SK-N-SH (cell line): Measurements from ENCODE around the gene LIX1. TPM values are rescaled to one million over a fixed set of nuclear protein-coding genes. Genes with fewer than 3 reads are reported as not detected.

Experiments
- CTCF ChIA-PET: fragments of 300-600, 350-600 bp; formaldehyde crosslinking; extraction: SDS; loops from one replicate; lab custom pipeline; 2021; lab: Yijun Ruan, JAX
- POLR2A ChIA-PET: fragments of 350-600 bp; sonication (Branson Sonifier 250); formaldehyde crosslinking; extraction: SDS; loops from one replicate; lab custom pipeline; 2020; ENCODE audit warnings: antibody characterized with exemption, inconsistent platforms; lab: Yijun Ruan, JAX
- DNase-seq: peaks from one replicate; pipeline ENCODE4 v3.0.0; 2012
- H2AFZ ChIP-seq: fragments of 200-600 bp; sonication (generic); 2 replicates; pipeline ENCODE4 v1.8.1; 2016; ENCODE audit warnings: antibody characterized with exemption, mild to moderate bottlenecking, low read depth
- H3F3A ChIP-seq: fragments of 200-600 bp; sonication (generic); replicated peaks from 2 replicates; pipeline ENCODE3; 2016; ENCODE audit warnings: antibody characterized with exemption, mild to moderate bottlenecking; ENCODE audit not compliant: insufficient read depth
- H3K27ac ChIP-seq, 2 experiments: fragments of 200-500 bp in 1 of 2; fragments of 200-600 bp in 1 of 2; sonication (Bioruptor generic) in 1 of 2; sonication (generic), shearing (Covaris generic) in 1 of 2; 2 replicates each; pipeline versions ENCODE4 v1.5.1 to v1.6.1; 2014 to 2016; ENCODE audit warnings: low read depth in 2 of 2, inconsistent platforms in 1 of 2, low read length in 1 of 2, mild to moderate bottlenecking in 1 of 2, mixed read lengths in 1 of 2
- H3K27me3 ChIP-seq: fragments of 200-600 bp; sonication (generic), shearing (Covaris generic); 2 replicates; pipeline ENCODE4 v1.6.1; 2016; ENCODE audit warnings: mixed run types; ENCODE audit not compliant: insufficient read depth
- H3K36me3 ChIP-seq, 2 experiments: fragments of 200-500 bp in 1 of 2; fragments of 200-600 bp in 1 of 2; sonication (Bioruptor generic) in 1 of 2; sonication (generic) in 1 of 2; replicated peaks in 1 of 2; 2 replicates each; pipeline versions ENCODE3 to v1.5.1; 2014 to 2016; ENCODE audit warnings: low read length in 1 of 2, mild to moderate bottlenecking in 1 of 2; ENCODE audit not compliant: insufficient read depth in 2 of 2, control insufficient read depth in 1 of 2
- H3K4me1 ChIP-seq, 2 experiments: fragments of 200-500 bp in 1 of 2; fragments of 200-600 bp in 1 of 2; sonication (Bioruptor generic) in 1 of 2; sonication (generic), shearing (Covaris generic) in 1 of 2; 2 replicates each; pipeline versions ENCODE4 v1.5.1 to v1.6.1; 2014 to 2016; ENCODE audit warnings: low read depth in 1 of 2, low read length in 1 of 2, mixed run types in 1 of 2; ENCODE audit not compliant: insufficient read depth in 2 of 2, control insufficient read depth in 1 of 2
- H3K4me2 ChIP-seq: fragments of 200-600 bp; sonication (generic), shearing (Covaris generic); 2 replicates; pipeline ENCODE4 v1.6.1; 2017; ENCODE audit warnings: mixed run types
- H3K4me3 ChIP-seq, 2 experiments: fragments of 200-500 bp in 1 of 2; fragments of 200-600 bp in 1 of 2; sonication (Bioruptor generic) in 1 of 2; sonication (generic), shearing (Covaris generic) in 1 of 2; 2 replicates each; pipeline versions ENCODE4 v1.5.1 to v1.8.1; 2014 to 2016; ENCODE audit warnings: low read depth in 2 of 2, inconsistent platforms in 1 of 2, low read length in 1 of 2, mild to moderate bottlenecking in 1 of 2, mixed read lengths in 1 of 2, moderate library complexity in 1 of 2
- H3K79me2 ChIP-seq: fragments of 200-600 bp; sonication (generic); 2 replicates; pipeline ENCODE4 v1.8.1; 2017; ENCODE audit warnings: mild to moderate bottlenecking; ENCODE audit not compliant: insufficient read depth
- H3K9ac ChIP-seq: fragments of 200-600 bp; sonication (generic); 2 replicates; pipeline ENCODE4 v1.6.1; 2017; ENCODE audit warnings: mixed run types
- H3K9me2 ChIP-seq: fragments of 200-600 bp; sonication (generic); 2 replicates; pipeline ENCODE4 v1.6.1; 2017; ENCODE audit warnings: mixed run types
- H3K9me3 ChIP-seq: fragments of 200-600 bp; sonication (generic); 2 replicates; pipeline ENCODE4 v1.6.1; 2017; ENCODE audit warnings: mixed run types, mild to moderate bottlenecking, moderate library complexity
- H4K20me1 ChIP-seq: fragments of 200-600 bp; sonication (generic); 2 replicates; pipeline ENCODE4 v1.6.1; 2017; ENCODE audit warnings: mild to moderate bottlenecking, mixed run types; ENCODE audit not compliant: insufficient read depth
- EP300 ChIP-seq, 2 experiments: IDR thresholded peaks; 2 replicates each; pipeline versions ENCODE4 v1.4.0 to v1.6.1; 2012; ENCODE audit warnings: borderline replicate concordance in 1 of 2, low read depth in 1 of 2, low read length in 1 of 2
- EZH2phosphoT487 ChIP-seq: fragments of 200-600 bp; sonication (generic); IDR thresholded peaks from 2 replicates; pipeline ENCODE4 v1.6.1; 2017; ENCODE audit warnings: low read depth, mixed run types, mild to moderate bottlenecking, antibody characterized with exemption, moderate library complexity, borderline replicate concordance
- FOSL2 ChIP-seq: IDR thresholded peaks from 2 replicates; pipeline ENCODE4 v1.4.0; 2012; ENCODE audit warnings: low read depth, mild to moderate bottlenecking, moderate library complexity, borderline replicate concordance
- FOXJ3 ChIP-seq: sonication (generic); formaldehyde crosslinking; IDR thresholded peaks from 2 replicates; pipeline ENCODE4 v1.5.1; 2020; ENCODE audit warnings: mild to moderate bottlenecking, missing genetic modification reagents
- MXI1 ChIP-seq: IDR thresholded peaks from 2 replicates; pipeline ENCODE4 v1.6.1; 2012; ENCODE audit warnings: mild to moderate bottlenecking, low read depth, low read length, improper control_type of control experiment
- POLR2AphosphoS5 ChIP-seq: IDR thresholded peaks from 2 replicates; pipeline ENCODE4 v1.6.1; 2012; ENCODE audit warnings: low read depth, low read length
- RAD21 ChIP-seq: IDR thresholded peaks from 2 replicates; pipeline ENCODE4 v1.6.1; 2012; ENCODE audit warnings: mild to moderate bottlenecking, low read length
- RFX5 ChIP-seq: IDR thresholded peaks from 2 replicates; pipeline ENCODE4 v1.6.1; 2012; ENCODE audit warnings: mild to moderate bottlenecking, improper control_type of control experiment, low read length
- RXRA ChIP-seq: IDR thresholded peaks from 2 replicates; pipeline ENCODE4 v1.4.0; 2012; ENCODE audit warnings: low read depth, mild to moderate bottlenecking, borderline replicate concordance
- TAF1 ChIP-seq: IDR thresholded peaks from 2 replicates; pipeline ENCODE4 v1.6.1; 2012; ENCODE audit warnings: low read depth, mild to moderate bottlenecking, low read length, moderate library complexity, borderline replicate concordance
- TCF12 ChIP-seq: IDR thresholded peaks from 2 replicates; pipeline ENCODE4 v1.4.0; 2012
- YY1 ChIP-seq: IDR thresholded peaks from 2 replicates; pipeline ENCODE4 v1.4.0; 2012; ENCODE audit warnings: low read depth, mild to moderate bottlenecking
- WGBS: methylation state at CpG from one replicate; pipeline ENCODE4 v1.1.6; 2017; ENCODE audit warnings: low lambda C conversion rate; 5-methylcytosine and 5-hydroxymethylcytosine counted together
- polyA plus RNA-seq, 3 experiments: library from polyadenylated mRNA; depleted of rRNA; stranded (reverse); fragments of >200 nt; gene quantifications; 2 replicates each; pipeline ENCODE4 v1.2.3, GENCODE V29; 2012
- TF ChIP-seq, protein P1 (sequence below): IDR thresholded peaks from 2 replicates; pipeline ENCODE4 v1.4.0; 2012; ENCODE audit warnings: low read depth, borderline replicate concordance
- TF ChIP-seq, protein P2 (sequence below): fragments of 200-600 bp; sonication (generic); IDR thresholded peaks from 2 replicates; pipeline ENCODE4 v1.6.1; 2017; ENCODE audit warnings: antibody characterized with exemption, mild to moderate bottlenecking, moderate library complexity
- TF ChIP-seq, protein P3 (sequence below): IDR thresholded peaks from 2 replicates; pipeline ENCODE4 v1.4.0; 2012; ENCODE audit warnings: low read depth

Gene LIX1
- polyA plus RNA-seq, 1 of the 3 experiments (the other 2 are of a cell fraction): not detected

DNA sequence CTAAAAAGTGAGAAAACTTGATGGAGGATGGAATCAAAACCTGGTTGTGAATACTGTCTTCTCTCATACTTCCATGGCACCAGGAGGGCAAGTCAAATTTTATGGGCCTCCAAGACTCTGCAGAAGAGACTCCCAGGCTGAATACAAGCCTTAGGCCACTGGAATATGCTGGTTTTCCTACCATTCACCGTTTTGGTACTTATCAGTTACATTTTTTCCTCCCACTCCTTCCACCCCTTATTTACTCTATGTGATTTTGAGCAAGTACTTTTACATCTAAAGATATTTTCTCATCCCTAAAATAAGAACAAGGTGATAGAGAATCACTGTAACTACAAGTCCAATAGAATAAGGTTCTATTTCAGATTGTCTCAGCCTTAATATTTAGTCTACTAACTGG lies 8.0 kb upstream of the LIX1 start:
- TF ChIP-seq RFX5 (no peak), RAD21 (no peak), FOSL2 (no peak), YY1 (no peak), EZH2phosphoT487 (no peak), FOXJ3 (no peak), EP300 (IDR thresholded peaks at IDR 0.05; ENCODE audit: borderline replicate concordance in 1 of 2, low read depth in 1 of 2, low read length in 1 of 2) (no peak)
- TF ChIP-seq, protein P1, sequence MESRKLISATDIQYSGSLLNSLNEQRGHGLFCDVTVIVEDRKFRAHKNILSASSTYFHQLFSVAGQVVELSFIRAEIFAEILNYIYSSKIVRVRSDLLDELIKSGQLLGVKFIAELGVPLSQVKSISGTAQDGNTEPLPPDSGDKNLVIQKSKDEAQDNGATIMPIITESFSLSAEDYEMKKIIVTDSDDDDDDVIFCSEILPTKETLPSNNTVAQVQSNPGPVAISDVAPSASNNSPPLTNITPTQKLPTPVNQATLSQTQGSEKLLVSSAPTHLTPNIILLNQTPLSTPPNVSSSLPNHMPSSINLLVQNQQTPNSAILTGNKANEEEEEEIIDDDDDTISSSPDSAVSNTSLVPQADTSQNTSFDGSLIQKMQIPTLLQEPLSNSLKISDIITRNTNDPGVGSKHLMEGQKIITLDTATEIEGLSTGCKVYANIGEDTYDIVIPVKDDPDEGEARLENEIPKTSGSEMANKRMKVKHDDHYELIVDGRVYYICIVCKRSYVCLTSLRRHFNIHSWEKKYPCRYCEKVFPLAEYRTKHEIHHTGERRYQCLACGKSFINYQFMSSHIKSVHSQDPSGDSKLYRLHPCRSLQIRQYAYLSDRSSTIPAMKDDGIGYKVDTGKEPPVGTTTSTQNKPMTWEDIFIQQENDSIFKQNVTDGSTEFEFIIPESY: no peak
- TF ChIP-seq, protein P2, sequence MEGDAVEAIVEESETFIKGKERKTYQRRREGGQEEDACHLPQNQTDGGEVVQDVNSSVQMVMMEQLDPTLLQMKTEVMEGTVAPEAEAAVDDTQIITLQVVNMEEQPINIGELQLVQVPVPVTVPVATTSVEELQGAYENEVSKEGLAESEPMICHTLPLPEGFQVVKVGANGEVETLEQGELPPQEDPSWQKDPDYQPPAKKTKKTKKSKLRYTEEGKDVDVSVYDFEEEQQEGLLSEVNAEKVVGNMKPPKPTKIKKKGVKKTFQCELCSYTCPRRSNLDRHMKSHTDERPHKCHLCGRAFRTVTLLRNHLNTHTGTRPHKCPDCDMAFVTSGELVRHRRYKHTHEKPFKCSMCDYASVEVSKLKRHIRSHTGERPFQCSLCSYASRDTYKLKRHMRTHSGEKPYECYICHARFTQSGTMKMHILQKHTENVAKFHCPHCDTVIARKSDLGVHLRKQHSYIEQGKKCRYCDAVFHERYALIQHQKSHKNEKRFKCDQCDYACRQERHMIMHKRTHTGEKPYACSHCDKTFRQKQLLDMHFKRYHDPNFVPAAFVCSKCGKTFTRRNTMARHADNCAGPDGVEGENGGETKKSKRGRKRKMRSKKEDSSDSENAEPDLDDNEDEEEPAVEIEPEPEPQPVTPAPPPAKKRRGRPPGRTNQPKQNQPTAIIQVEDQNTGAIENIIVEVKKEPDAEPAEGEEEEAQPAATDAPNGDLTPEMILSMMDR: no peak
- TF ChIP-seq, protein P3, sequence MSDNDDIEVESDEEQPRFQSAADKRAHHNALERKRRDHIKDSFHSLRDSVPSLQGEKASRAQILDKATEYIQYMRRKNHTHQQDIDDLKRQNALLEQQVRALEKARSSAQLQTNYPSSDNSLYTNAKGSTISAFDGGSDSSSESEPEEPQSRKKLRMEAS: no peak
- CTCF ChIA-PET: interaction anchor here (0.8 to 6.4 kb wide), 6 partner anchors 8 to 421 kb away, joined by 3 to 37 read pairs (median 14); partner anchors contain the start of gene LIX1
- no peak overlapping the region for H3K4me2 ChIP-seq

DNA sequence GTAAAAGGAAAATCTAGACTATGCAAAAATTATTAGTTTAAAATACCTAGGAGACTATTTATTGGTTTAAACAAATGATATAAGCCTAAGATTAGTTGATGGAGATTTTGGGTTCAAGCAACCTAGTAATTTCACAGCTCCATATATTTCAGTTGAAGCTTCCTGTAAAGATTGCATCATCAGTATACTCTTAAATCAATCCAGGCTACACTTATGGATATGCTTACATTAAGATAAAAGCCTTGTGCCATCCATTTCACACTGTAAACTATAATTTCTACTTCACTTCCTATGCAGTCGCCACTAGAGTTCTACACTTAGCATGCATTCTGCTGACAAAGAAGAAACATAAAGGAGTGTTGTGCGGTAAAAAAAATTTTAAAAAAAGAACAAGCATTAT lies 7.3 kb upstream of the LIX1 start:
- no peaks in the 10 kb centered on the region for H3K9me2 ChIP-seq
- no peak overlapping the region for H3K4me2 ChIP-seq
- H3K79me2 ChIP-seq: no peaks in the 10 kb centered on the region
- H3F3A ChIP-seq: no peaks in the 10 kb centered on the region
- no peaks in the 10 kb centered on the region for H3K27me3 ChIP-seq
- no peak for DNase-seq
- no peaks in the 10 kb centered on the region for H3K9me3 ChIP-seq
- POLR2A ChIA-PET: no interaction called here
- H3K36me3 ChIP-seq: no peaks in the 10 kb centered on the region
- H4K20me1 ChIP-seq: no peaks in the 10 kb centered on the region
- H3K4me1 ChIP-seq: no peaks in the 10 kb centered on the region
- H3K27ac ChIP-seq: no peak overlapping the region
- 92% methylated on average over 2 of the region's 2 CpGs for WGBS
- no peak overlapping the region for H3K4me3 ChIP-seq
- TF ChIP-seq TCF12: no peak
- TF ChIP-seq RAD21: no peak
- TF ChIP-seq TAF1: no peak
- TF ChIP-seq POLR2AphosphoS5: no peak
- no peak for TF ChIP-seq EZH2phosphoT487
- TF ChIP-seq, protein P1: no peak
- TF ChIP-seq MXI1: no peak
- TF ChIP-seq, protein P3: no peak
- TF ChIP-seq, protein P2: no peak
- no peak for TF ChIP-seq RXRA
- no peak overlapping the region for H2AFZ ChIP-seq
- no peak overlapping the region for H3K9ac ChIP-seq
- CTCF ChIA-PET: interaction anchor here (0.6 to 6.4 kb wide), 7 partner anchors 11 to 535 kb away, joined by 3 to 37 read pairs (median 9); no protein-coding TSS in a partner anchor

More for the DNA sequence above, 8.0 kb upstream of the LIX1 start:
- no peaks in the 10 kb centered on the region for H3K9me3 ChIP-seq
- no peak overlapping the region for H2AFZ ChIP-seq
- H3K27me3 ChIP-seq: no peaks in the 10 kb centered on the region
- DNase-seq: no peak
- H4K20me1 ChIP-seq: no peaks in the 10 kb centered on the region
- WGBS: 64% methylated on average over 1 of the region's 1 CpG
- no peak overlapping the region for H3K27ac ChIP-seq
- no peaks in the 10 kb centered on the region for H3K9me2 ChIP-seq
- H3K79me2 ChIP-seq: no peaks in the 10 kb centered on the region
- H3F3A ChIP-seq: no peaks in the 10 kb centered on the region
- POLR2A ChIA-PET: no interaction called here
- H3K9ac ChIP-seq: no peak overlapping the region
- no peaks in the 10 kb centered on the region for H3K36me3 ChIP-seq
- H3K4me1 ChIP-seq: no peaks in the 10 kb centered on the region
- H3K4me3 ChIP-seq: no peak overlapping the region
